ENCODE results near the gene MAGOHB. TPM values are rescaled to one million over a fixed set of nuclear protein-coding genes. Genes with fewer than 3 reads are reported as not detected.
A peak's percentile ranks its signal among the peaks of the same experiment; 100 is the strongest.

MAGOHB gene
- total and polyA plus RNA-seq, 2 of the 13 experiments (the other 11 are each of a cell fraction or from before 2014, with no cell fraction given): 7.0 to 49.8 TPM

GRCh38 chr12:10613349-10614055, at the start of gene MAGOHB (continued):
- TF ChIP-seq NFIB (CRISPR knock-in tag; IDR thresholded peaks at IDR 0.05; ENCODE audit: borderline replicate concordance): no peak
- TF ChIP-seq SOX5 (CRISPR knock-in tag; IDR thresholded peaks at IDR 0.05; ENCODE audit: borderline replicate concordance): peak; percentile 53; the same call in 1 of the 2 replicates
- no peak for TF ChIP-seq ZFP37 (CRISPR knock-in tag; IDR thresholded peaks at IDR 0.05; ENCODE audit: borderline replicate concordance)
- no peak for TF ChIP-seq WIZ (CRISPR knock-in tag; IDR thresholded peaks at IDR 0.05)
- 0 out of 2 replicates have a peak, but pooled peaks have one; percentile 70 for TF ChIP-seq REL (CRISPR knock-in tag; conservative IDR thresholded peaks at IDR 0.05)
- peak; percentile 97 for TF ChIP-seq POLR2G (IDR thresholded peaks at IDR 0.05; ENCODE audit: low read depth, low read length)
- TF ChIP-seq SETDB1 (CRISPR knock-in tag; IDR thresholded peaks at IDR 0.05; ENCODE audit: borderline replicate concordance): no peak
- peak; percentile 10; the same call in 1 of the 2 replicates for TF ChIP-seq ZNF7 (CRISPR knock-in tag; IDR thresholded peaks at IDR 0.05)
- peak; percentile 40; the same call in 1 of the 2 replicates for TF ChIP-seq TBX3 (IDR thresholded peaks at IDR 0.05; ENCODE audit: borderline replicate concordance)
- peak; percentile 95 for TF ChIP-seq CBX5 (CRISPR knock-in tag; IDR thresholded peaks at IDR 0.05; ENCODE audit: borderline replicate concordance)
- peak; percentile 84 for TF ChIP-seq IKZF5 (CRISPR knock-in tag; IDR thresholded peaks at IDR 0.05)
- no peak for TF ChIP-seq FOXA1 (IDR thresholded peaks at IDR 0.05)
- 0 out of 2 replicates have a peak, but pooled peaks have one; percentile 29 for TF ChIP-seq FOXA1 (CRISPR knock-in tag; IDR thresholded peaks at IDR 0.05)
- TF ChIP-seq ZMYM4 (CRISPR knock-in tag; IDR thresholded peaks at IDR 0.05): peak; percentile 98
- TF ChIP-seq ZNF318 (CRISPR knock-in tag; IDR thresholded peaks at IDR 0.05): 0 out of 2 replicates have a peak, but pooled peaks have one; percentile 51
- no peak for TF ChIP-seq MLXIP (CRISPR knock-in tag; IDR thresholded peaks at IDR 0.05; ENCODE audit: borderline replicate concordance)
- TF ChIP-seq MAF1 (CRISPR knock-in tag; IDR thresholded peaks at IDR 0.05; ENCODE audit: borderline replicate concordance): peak; percentile 86
- TF ChIP-seq ZSCAN30 (CRISPR knock-in tag; IDR thresholded peaks at IDR 0.05): no peak

All from HepG2 (cell line).